Breast epithelium (tissue), 3 donors: ENCODE data around the gene CRPPA.

Experiments
- POLR2A ChIP-seq: fragments of 450-650 bp; IDR thresholded peaks from one replicate; pipeline ENCODE4 v1.6.1; 2016; ENCODE audit warnings: antibody characterized with exemption, mild to moderate bottlenecking, moderate library complexity
- POLR2AphosphoS5 ChIP-seq, 3 donors: sonication (generic); formaldehyde crosslinking; IDR thresholded peaks; one replicate each; pipeline ENCODE4 v1.6.1; 2017; ENCODE audit warnings: antibody characterized with exemption in 3 of 3
- TF ChIP-seq, protein P1 (sequence below), 3 donors: fragments of 450-650 bp; IDR thresholded peaks; one replicate each; pipeline ENCODE4 v1.5.1; 2016 to 2017; ENCODE audit warnings: antibody characterized with exemption in 3 of 3, mild to moderate bottlenecking in 3 of 3, moderate library complexity in 3 of 3

DNA sequence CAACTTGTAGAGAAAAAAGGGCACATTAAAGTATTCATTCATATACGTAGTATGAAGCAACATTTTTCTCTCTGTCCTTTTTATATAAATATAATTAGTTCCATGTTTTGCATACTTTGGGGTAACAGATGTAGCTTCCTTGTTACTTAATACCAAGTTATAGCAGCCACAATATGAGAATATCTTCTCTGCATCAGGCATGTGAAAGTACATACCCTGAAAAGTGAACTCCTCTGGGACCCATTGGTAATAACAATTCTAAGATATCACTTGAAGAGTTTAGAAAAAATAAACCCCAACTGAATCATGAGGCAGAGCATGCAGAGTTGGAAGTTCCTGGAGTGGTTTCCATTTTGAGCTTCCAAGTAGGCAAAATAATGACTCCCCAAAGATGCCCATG lies 2.4 kb upstream of the CRPPA start:
- TF ChIP-seq, protein P1, sequence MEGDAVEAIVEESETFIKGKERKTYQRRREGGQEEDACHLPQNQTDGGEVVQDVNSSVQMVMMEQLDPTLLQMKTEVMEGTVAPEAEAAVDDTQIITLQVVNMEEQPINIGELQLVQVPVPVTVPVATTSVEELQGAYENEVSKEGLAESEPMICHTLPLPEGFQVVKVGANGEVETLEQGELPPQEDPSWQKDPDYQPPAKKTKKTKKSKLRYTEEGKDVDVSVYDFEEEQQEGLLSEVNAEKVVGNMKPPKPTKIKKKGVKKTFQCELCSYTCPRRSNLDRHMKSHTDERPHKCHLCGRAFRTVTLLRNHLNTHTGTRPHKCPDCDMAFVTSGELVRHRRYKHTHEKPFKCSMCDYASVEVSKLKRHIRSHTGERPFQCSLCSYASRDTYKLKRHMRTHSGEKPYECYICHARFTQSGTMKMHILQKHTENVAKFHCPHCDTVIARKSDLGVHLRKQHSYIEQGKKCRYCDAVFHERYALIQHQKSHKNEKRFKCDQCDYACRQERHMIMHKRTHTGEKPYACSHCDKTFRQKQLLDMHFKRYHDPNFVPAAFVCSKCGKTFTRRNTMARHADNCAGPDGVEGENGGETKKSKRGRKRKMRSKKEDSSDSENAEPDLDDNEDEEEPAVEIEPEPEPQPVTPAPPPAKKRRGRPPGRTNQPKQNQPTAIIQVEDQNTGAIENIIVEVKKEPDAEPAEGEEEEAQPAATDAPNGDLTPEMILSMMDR (IDR thresholded peaks at IDR 0.05) = no peak
- TF ChIP-seq POLR2A = no peak
- no peak for TF ChIP-seq POLR2AphosphoS5 (IDR thresholded peaks at IDR 0.05)
